Stimulated activated CD4-positive, alpha-beta T cell treated with anti-CD3 and anti-CD28 coated beads, Interleukin-4, amount 100 ng/mL, for 48 hours (primary cell): ENCODE results near the gene HSPG2.
A peak's percentile ranks its signal among the peaks of the same experiment; 100 is the strongest.
"Not testable (repeated sequence)": the region's sequence is repeated elsewhere in the genome, so short reads cannot be mapped to it uniquely, and the experiment has no call there.

Experiments
- DNase-seq, 2 donors: peaks; one replicate each; pipeline ENCODE4 v3.0.0-alpha.2; 2020; ENCODE audit warnings: low read depth in 2 of 2

HSPG2 gene

DNA sequence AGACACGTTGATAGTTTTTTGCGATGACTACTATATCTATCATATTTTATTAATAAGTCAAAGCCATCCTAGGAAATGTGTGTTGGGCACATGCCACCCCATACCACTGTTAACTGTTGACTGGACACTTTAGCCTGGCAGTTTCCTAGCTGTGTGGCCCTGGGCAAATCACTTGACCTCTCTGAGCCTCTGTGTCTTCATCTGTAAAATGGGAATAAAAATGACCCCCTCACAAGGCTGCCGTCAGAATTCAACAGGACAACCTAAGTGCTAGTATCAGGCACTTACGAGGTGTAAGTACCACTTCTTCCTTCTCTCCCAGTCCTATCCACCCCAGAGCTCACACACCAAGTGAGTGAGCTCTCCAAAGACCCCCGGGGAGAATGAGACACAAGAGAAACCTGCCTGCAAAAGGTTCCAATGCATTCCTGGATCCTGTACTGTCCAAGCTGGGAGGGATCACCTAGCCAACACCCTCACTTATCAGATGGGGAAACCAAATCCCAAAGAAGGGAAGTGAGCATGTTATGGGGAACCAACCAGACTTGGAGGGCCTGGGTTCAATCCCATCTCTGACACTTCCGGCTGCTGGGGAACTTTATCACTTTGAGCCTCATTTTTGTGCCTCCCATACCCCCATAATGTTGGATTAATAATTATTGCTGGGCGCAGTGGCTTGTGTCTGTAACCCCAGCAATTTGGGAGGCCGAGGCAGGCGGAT lies 24.9 kb downstream of the HSPG2 start:
- DNase-seq, result no peak

DNA sequence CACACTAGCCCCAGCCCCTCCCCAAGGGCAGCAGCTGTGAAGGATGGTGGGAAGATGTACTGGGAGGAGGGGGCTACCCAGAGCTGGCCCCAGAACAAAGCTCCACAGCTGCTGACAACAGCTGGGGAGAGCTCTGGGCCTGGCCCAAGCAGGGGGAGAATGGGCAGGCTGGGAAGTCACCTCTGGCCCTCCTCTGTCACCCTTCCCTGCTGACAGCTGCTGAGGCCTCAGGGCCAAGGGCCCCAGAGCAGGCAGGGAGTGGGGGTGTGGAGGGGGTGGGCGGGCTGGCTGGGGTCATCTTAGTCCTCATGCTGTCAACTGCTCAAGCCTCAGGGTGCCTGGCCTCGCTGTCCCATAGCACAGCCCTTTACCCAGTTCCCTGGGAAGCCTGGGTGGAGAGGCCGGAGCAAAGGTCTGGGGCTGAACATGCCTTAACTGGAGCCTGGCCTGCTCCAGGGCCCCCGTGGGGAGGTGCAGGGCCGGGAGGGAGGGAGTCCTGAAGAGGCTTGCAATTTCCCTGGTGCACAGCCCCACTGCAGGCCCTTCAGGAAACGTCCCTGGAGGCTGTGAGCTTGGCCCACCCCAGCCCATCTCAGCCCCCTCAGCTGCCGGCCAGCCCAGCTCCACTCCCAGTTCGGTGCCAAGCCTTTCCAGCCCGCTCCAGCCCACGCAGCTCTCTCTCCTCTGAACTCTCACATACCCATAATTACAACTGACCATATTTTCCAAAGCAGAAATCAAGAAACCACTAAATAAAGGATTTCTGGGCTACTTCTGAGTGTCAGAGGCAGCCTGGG lies 25.7 kb downstream of the HSPG2 start:
- DNase-seq, result no peak

DNA sequence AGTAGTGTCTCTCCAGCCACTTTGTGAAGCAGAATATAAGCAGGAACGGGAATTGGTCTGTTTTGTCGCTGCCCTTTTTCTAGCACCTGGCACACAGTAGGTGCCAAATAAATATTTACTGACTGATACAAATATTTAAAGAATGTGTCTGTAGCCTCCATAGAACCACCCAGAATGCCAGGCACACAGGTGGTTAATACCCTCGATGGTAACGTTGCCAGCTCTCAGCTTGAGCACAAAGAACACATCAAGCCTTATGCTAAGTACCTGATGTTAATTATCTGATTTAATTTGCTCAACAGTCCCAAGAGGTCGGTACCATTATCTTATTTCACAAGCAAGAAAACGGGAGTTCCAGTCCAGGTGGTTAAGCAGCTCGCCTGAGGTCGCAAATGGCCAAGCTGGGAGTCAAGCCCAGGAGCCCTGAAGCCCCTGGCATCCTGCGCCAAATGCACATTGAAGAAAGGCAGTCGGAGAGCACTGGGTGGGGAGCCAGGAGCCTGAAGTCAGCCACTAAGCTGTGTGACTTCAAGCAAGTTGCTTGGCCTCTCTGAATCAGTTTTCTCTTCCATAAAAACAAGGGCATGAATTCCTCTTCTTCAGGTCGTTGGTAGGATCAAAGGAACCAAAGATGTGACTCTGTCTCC lies 26.4 kb downstream of the HSPG2 start:
- no peak for DNase-seq

DNA sequence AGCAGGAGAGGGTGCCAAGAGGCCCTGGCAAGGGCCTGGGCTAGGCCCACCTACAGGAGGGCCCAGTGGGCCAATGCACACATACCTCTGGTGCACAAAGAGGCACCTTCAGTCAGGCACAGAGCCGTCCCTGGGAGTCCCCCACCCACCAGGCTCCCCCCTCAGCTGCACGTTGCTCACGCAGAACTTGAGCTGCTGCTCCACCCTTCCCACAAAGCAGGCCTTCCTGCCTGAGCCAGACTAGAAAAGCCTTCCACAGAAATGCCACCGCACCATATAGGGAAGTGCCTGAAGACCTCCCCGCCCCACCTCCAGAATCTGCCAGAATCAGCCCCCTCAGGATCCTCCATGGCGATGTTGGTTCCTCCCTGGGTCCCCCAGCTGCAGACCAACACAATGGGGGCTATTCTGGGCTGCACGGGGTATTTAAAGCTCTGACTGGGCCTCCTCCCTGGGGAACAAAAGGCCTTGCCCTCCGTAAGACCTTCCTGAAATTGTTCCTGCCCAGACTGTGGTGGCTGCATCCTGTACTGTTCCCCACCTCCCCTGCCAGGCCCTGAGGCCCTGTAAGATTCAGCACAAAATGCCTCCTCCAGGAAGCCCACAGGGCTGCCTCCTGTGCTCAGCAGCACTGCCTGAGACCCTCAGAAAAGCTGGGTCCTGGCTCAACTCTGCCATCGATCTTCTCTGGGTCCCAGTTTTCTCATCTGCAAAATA lies 27.2 kb downstream of the HSPG2 start:
- DNase-seq, result peak; percentile 17 to 30

DNA sequence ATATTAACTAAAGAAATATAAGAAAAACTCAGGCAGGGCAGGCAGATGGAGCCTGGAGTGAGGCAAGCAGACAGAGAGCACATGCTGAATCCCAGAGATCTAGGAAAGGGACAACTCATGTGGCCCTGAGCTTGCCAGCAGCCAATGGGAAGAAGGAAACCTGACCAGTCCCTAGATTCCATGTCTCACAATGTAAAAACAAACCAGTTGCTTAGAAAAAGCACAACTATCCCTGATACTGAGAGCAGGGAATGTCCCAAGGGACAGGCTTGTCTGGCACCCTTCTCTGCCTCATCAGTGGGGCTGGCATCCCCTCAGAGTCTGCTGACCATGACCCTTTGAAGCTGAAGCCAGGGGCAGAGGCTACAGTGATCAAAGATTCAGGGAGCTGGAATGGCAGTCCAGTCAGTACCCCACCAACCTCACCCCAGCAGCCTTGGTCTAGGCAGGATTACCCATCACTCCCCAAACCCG lies 27.8 kb downstream of the HSPG2 start:
- no peak for DNase-seq

DNA sequence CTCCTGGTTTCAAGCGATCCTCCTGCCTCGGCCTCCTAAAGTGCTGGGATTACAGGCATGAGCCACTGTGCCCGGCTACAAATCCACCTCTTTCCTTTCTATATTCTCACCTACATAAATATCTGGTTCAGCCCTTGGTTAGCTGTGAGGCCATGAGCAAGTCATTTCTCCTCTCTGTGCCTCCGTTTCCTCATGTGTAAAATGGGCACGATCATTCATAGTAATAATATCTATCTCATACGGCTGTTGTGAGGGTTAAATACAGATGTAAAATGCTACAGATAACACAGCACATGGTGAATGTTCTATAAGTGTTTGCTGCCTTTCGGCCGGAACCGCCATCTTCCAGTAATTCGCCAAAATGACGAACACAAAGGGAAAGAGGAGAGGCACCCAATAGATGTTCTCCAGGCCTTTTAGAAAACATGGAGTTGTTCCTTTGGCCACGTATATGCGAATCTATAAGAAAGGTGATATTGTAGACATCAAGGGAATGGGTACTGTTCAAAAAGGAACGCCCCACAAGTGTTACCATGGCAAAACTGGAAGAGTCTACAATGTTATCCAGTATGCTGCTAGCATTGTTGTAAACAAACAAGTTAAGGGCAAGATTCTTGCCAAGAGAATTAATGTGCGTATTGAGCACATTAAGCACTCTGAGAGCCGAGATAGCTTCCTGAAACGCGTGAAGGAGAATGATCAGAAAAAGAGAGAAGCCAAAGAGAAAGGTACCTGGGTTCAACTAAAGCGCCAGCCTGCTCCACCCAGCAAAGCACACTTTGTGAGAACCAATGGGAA lies 29.2 kb downstream of the HSPG2 start:
- DNase-seq, result not testable (repeated sequence)

DNA sequence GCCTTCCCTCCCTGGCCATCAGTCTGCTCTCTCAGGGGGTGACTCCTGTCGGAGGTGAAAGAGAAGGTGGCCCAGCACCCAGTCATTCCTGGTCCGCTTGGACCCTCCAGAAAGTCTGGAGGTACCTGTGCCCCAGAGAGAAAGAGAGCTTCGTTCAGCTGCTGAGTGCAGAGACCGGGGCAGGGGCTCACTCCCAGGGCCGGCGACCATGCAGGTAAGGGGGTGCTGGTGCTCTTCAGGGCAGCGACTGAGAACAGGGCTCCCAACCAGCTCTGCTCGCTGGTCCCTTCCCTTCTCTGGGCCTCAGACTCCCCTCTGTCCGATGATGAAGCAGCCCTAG lies 30.1 kb downstream of the HSPG2 start:
- DNase-seq, result no peak

DNA sequence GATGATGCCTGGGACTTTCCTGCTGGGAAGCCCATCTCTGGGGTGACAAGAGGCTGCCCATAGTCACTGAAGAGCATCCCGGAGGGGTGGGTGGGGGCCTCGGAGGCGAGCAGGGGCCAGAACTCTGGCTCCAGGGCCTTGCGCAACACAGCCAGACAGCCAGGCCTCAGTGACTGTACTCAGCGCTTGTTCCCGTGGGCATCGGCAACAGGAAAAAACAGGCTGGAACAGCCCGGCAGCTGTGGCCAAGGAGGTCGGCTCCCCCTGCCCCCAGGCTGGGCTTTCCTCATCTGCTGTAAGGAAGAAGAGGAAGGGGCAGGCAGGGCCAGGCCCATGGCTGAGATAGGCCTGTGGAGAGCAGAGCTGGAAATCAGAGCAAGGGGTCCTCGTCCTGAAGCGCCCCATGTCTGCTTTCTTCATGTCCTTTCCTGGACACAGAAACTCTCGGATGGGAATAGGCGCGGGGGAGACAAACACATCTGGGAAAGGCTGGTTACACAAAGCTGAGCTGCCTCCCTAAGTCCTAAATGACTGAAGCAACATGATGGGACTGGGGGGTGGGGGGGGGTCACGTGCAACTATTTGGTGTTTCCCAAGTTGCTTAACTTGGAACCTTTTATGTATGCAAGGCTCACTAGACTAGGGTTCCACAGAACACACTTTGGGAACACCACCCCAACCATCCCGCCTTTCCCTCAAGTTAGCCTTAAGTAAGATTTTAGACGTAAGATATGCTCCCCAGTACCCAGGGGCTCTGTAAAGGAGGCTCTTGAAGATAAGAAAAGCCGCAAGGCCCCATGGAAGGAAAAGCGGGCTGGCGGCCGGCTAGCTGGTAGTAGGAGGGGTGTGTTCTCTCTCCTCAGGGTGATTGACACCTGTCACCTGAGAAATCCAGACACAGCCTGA lies 30.7 kb downstream of the HSPG2 start:
- no peak for DNase-seq

DNA sequence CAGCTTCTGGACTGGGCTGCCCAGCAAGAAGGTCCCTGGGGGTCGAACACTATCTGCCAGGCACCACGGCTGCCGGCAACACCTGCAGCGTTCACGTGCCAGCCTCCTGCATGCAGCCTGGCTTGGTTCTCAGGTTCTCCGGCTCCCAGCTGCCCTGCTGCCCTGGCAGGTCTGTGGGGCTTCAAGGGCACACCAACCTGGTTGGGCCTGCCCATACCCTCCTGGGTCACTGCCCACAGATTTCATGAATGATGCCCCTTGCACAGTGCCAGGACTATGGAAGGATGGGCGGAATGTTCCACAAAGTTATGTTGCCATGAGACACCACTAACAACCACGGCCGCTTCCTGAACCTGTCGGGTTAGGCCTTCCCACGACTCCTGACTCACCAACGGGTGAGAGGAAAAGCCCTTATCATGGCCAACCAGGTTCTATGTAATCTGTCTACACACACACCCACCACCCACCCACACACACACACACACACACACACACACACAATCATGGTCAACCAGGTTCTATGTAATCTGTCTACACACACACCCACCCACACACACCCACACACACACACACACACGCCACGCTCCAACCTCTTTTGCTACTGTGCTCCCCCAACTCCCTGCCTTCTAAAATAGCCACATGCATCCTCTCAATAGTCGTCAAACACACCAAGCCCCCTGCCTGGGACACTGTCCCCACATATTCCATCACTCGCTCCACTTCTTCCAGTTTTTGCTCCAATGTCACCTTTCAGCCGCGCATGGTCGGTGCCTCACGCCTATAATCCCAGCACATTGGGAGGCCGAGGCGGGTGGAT lies 32.2 kb downstream of the HSPG2 start:
- DNase-seq, result peak; percentile 16 to 26

DNA sequence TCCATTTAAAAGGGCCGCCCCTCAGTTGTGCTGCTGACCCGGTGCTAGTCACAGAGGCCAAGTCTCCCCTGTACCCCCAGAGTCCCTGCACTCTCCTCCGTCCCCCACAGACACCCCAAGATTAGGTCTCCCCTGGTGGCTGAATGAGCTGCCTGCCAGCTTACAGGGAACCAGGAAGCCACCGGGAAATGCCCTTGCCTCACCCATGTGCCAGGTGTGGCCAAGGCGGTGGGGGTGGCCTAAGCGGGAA lies 32.7 kb downstream of the HSPG2 start:
- no peak for DNase-seq

DNA sequence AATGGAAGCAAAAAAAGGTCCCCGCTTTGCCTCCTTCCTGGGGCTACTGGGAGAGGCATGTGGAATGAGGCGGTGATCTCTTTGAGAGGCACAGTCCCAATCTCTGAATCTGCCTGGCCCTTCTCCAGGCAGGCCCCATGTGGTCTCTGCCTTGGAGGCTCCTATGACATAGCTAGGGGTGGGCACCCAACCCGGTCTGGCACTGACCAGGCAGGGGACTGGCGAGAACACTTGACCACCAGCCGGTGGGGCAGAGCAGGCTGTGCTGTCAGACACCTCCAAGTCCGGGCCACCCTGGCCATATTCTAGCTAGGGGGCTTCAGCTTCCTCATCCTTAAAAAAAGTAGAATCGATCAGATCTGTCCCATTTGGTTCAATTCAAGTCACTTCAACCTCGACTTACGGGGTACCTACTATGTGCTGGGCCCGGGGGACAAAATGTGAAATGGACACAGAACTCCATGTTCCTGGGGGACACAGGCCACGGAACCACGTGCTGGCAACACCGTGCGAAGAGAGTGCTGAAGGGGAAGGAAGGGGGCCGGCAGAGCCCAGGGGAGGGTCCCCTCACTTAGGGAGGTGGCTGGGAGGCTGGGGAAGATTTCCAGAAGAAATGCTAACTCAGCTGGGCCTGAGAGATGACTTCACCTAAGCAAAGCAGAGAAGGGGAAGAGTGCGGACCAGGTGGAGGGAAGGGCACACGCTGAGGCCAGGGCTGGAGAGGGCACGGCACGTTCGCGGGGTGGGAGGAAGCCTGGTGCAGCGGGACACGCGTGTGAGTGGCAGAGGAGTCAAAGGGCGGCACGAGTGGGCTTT lies 33.3 kb downstream of the HSPG2 start:
- no peak for DNase-seq

DNA sequence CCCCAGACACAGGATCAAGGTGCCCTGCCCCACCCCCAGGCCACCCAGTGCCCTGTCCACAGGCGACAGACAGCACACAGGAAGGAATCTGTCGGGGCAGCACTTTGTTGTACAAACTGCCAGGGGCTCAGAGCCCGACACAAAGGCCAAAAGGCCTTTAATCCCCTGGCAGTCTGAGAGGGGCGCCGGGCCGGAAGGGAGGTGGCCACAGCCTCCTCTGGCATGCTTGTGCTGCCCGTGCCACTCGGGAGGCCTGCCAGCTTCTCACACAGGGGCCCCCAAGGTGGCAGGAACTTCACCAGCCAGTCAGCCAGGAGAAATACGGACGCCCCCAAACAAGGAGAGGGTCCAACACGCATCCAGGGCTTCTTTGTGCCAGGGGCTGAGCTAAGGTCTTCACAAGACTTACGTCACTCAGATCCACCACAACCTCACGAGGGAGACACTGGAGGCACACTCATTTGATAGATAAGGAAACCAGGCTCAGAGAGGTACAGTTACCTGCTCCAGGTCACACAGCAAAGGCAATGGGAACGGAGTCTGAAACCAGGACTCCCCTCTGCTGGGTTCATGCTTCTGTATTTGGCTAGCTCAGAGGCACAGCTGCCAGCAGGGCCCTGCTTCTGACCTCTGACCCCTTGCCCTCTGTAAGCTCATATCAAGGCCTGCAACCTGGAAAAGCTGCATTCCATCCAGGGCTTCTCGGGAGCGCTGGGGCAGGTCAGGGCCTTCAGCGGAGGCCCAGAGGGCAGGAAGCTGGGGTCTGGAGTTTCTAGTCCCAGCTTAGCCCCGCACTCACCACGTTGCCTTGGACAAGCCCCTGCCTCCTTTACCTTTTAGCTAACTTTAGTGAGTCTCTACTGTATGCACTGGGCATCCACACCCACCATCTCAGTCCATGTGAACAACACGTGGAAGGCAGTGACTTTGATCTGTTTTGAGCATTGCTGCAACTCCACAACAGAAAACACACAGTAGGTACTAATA lies 34.8 kb downstream of the HSPG2 start:
- DNase-seq, result no peak

DNA sequence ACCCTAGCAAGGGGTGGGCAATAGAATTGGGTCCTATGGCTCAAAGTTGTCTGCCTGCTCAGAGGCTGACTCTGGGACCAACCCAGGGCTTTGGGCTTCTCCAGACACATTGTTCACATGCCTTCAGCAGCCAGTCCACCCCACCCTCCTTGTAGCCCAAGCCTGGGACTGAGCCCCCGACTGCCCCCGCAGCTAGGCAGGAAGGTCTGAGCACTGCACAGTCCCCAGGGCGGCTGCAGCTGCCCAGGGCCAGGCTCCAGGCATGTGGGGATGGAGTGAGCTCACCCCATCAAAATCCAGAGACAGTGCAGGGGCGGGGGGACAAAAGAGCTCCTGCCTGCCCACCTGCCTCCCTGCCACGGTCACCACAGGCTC lies 35.6 kb downstream of the HSPG2 start:
- DNase-seq, result no peak

DNA sequence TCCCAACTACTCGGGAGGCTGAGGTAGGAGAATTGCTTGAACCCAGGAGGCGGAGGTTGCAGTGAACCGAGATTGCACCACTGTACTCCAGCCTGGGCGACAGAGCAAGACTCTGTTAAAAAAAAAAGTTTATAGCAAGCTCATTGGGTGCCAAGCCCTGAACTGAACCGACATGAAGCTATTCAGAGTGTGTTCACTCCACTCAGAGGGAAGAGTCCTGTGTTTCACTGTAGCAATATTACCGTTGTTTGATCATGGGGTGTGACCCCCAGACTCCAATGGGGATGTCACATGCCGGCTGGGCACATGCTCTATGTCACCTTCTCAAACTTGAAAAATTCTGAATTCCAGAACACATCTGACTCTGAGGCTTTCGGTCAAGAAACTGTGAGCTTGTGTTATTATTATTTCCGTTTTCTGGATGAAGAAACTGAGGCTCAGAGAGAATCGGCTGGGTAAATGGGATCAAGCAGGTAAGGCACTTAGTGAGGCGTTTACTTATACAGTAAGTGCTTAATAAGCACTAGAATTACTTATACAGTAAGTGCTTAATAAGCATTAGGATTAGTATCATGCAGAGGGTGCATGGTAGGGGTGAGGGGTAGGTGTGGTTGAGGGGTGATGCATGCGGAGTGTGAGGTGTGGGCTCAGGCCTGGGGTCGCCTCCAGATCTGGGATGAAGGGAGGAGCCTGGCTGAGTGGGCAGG lies 36.2 kb downstream of the HSPG2 start:
- DNase-seq, result no peak

DNA sequence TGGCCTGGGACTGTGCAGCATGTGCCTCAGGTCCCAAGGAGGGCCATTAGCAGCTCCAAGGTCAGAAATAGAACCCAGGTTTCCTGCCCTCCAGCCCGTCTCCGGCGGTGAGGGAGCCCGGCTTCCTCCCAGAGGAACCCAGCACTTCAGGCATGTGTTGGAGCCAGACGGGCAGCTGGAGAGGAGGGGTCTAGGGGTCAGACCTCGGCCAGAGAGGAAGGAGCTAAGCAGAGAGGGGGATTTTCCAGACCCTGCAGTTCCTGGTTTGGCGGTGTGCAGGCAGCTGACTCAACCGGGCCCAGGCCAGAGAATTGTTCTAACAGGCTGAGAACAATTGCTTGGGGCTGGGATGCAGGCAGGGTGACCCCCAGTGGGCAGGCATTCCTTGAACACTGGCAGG lies 37.1 kb downstream of the HSPG2 start:
- DNase-seq, result no peak

DNA sequence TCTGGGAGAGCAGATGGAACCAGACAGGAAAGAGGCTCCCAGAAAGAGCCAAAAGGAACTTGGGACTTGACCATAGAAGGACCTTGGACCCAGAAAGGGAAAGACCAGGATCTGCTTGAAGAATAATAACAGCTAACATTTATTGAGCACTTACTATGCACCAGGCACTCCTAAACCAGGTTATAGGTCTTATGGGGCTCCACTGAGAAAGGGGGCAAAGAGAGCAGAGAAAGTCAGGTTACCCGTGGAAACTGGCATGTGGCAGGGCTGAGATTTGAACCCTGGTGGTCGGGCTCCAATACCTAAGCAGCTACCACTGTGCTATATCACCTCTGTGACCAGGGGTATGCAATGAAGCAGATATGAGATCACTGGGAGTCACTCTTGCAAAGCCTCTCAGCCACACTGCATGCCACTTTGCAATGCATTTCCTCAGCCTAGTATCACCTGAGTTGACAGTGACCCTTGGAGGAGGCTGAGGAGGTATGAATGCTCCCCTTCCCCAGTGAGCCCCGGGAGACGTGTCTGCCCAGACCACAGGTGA lies 37.8 kb downstream of the HSPG2 start:
- no peak for DNase-seq
